ENCODE measurements around the gene RBM20. TPM values are rescaled to one million over a fixed set of nuclear protein-coding genes. Genes with fewer than 3 reads are reported as not detected.

RBM20 gene
- total and polyA plus RNA-seq, 2 experiments from 2014 or later, result 0.05 to 0.17 TPM

DNA sequence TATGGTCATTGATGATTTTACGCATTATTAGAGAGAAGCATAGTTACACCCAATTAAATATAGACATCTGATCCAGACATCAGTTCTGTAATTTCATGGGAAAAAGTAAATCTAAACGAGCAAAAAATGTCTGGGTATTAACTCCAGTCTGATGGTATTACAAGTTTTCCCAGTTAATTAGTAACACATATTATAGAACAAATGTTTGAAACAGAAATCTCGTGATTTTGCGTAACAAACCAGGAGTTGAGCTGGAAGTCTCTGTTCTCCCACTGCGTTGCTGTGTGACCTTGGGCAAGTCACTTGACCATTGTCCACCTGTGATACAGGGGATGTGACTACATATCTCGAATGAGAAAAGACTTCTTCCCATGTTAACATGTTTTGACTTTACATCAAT lies 43.3 kb downstream of the RBM20 start:
- TF ChIP-seq CREB1 (CRISPR knock-in tag; IDR thresholded peaks at IDR 0.05; ENCODE audit: low read depth) (no peak), NANOG (IDR thresholded peaks at IDR 0.05; ENCODE audit: borderline replicate concordance) (no peak), EZH2phosphoT487 (IDR thresholded peaks at IDR 0.05; ENCODE audit: unreplicated experiment) (no peak), ZNF114 (CRISPR knock-in tag; IDR thresholded peaks at IDR 0.05) (no peak), STAT1 (IDR thresholded peaks at IDR 0.05; ENCODE audit: unreplicated experiment) (no peak), ZNF331 (CRISPR knock-in tag; IDR thresholded peaks at IDR 0.05; ENCODE audit: low read depth) (no peak), POLR2AphosphoS5 (IDR thresholded peaks at IDR 0.05; ENCODE audit: low read depth) (no peak), EZH2 (IDR thresholded peaks at IDR 0.05; ENCODE audit: low read depth, unreplicated experiment) (no peak), JUNB (IDR thresholded peaks at IDR 0.05; ENCODE audit: unreplicated experiment) (no peak)
- TF ChIP-seq, protein P1, sequence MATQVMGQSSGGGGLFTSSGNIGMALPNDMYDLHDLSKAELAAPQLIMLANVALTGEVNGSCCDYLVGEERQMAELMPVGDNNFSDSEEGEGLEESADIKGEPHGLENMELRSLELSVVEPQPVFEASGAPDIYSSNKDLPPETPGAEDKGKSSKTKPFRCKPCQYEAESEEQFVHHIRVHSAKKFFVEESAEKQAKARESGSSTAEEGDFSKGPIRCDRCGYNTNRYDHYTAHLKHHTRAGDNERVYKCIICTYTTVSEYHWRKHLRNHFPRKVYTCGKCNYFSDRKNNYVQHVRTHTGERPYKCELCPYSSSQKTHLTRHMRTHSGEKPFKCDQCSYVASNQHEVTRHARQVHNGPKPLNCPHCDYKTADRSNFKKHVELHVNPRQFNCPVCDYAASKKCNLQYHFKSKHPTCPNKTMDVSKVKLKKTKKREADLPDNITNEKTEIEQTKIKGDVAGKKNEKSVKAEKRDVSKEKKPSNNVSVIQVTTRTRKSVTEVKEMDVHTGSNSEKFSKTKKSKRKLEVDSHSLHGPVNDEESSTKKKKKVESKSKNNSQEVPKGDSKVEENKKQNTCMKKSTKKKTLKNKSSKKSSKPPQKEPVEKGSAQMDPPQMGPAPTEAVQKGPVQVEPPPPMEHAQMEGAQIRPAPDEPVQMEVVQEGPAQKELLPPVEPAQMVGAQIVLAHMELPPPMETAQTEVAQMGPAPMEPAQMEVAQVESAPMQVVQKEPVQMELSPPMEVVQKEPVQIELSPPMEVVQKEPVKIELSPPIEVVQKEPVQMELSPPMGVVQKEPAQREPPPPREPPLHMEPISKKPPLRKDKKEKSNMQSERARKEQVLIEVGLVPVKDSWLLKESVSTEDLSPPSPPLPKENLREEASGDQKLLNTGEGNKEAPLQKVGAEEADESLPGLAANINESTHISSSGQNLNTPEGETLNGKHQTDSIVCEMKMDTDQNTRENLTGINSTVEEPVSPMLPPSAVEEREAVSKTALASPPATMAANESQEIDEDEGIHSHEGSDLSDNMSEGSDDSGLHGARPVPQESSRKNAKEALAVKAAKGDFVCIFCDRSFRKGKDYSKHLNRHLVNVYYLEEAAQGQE (IDR thresholded peaks at IDR 0.05; ENCODE audit: unreplicated experiment), result no peak
- TF ChIP-seq, protein P2, sequence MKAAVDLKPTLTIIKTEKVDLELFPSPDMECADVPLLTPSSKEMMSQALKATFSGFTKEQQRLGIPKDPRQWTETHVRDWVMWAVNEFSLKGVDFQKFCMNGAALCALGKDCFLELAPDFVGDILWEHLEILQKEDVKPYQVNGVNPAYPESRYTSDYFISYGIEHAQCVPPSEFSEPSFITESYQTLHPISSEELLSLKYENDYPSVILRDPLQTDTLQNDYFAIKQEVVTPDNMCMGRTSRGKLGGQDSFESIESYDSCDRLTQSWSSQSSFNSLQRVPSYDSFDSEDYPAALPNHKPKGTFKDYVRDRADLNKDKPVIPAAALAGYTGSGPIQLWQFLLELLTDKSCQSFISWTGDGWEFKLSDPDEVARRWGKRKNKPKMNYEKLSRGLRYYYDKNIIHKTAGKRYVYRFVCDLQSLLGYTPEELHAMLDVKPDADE (IDR thresholded peaks at IDR 0.05), result no peak
- TF ChIP-seq, protein P3, sequence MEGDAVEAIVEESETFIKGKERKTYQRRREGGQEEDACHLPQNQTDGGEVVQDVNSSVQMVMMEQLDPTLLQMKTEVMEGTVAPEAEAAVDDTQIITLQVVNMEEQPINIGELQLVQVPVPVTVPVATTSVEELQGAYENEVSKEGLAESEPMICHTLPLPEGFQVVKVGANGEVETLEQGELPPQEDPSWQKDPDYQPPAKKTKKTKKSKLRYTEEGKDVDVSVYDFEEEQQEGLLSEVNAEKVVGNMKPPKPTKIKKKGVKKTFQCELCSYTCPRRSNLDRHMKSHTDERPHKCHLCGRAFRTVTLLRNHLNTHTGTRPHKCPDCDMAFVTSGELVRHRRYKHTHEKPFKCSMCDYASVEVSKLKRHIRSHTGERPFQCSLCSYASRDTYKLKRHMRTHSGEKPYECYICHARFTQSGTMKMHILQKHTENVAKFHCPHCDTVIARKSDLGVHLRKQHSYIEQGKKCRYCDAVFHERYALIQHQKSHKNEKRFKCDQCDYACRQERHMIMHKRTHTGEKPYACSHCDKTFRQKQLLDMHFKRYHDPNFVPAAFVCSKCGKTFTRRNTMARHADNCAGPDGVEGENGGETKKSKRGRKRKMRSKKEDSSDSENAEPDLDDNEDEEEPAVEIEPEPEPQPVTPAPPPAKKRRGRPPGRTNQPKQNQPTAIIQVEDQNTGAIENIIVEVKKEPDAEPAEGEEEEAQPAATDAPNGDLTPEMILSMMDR (conservative IDR thresholded peaks at IDR 0.05; ENCODE audit: low read depth in 2 of 2), result no peak
- TF ChIP-seq, protein P4, sequence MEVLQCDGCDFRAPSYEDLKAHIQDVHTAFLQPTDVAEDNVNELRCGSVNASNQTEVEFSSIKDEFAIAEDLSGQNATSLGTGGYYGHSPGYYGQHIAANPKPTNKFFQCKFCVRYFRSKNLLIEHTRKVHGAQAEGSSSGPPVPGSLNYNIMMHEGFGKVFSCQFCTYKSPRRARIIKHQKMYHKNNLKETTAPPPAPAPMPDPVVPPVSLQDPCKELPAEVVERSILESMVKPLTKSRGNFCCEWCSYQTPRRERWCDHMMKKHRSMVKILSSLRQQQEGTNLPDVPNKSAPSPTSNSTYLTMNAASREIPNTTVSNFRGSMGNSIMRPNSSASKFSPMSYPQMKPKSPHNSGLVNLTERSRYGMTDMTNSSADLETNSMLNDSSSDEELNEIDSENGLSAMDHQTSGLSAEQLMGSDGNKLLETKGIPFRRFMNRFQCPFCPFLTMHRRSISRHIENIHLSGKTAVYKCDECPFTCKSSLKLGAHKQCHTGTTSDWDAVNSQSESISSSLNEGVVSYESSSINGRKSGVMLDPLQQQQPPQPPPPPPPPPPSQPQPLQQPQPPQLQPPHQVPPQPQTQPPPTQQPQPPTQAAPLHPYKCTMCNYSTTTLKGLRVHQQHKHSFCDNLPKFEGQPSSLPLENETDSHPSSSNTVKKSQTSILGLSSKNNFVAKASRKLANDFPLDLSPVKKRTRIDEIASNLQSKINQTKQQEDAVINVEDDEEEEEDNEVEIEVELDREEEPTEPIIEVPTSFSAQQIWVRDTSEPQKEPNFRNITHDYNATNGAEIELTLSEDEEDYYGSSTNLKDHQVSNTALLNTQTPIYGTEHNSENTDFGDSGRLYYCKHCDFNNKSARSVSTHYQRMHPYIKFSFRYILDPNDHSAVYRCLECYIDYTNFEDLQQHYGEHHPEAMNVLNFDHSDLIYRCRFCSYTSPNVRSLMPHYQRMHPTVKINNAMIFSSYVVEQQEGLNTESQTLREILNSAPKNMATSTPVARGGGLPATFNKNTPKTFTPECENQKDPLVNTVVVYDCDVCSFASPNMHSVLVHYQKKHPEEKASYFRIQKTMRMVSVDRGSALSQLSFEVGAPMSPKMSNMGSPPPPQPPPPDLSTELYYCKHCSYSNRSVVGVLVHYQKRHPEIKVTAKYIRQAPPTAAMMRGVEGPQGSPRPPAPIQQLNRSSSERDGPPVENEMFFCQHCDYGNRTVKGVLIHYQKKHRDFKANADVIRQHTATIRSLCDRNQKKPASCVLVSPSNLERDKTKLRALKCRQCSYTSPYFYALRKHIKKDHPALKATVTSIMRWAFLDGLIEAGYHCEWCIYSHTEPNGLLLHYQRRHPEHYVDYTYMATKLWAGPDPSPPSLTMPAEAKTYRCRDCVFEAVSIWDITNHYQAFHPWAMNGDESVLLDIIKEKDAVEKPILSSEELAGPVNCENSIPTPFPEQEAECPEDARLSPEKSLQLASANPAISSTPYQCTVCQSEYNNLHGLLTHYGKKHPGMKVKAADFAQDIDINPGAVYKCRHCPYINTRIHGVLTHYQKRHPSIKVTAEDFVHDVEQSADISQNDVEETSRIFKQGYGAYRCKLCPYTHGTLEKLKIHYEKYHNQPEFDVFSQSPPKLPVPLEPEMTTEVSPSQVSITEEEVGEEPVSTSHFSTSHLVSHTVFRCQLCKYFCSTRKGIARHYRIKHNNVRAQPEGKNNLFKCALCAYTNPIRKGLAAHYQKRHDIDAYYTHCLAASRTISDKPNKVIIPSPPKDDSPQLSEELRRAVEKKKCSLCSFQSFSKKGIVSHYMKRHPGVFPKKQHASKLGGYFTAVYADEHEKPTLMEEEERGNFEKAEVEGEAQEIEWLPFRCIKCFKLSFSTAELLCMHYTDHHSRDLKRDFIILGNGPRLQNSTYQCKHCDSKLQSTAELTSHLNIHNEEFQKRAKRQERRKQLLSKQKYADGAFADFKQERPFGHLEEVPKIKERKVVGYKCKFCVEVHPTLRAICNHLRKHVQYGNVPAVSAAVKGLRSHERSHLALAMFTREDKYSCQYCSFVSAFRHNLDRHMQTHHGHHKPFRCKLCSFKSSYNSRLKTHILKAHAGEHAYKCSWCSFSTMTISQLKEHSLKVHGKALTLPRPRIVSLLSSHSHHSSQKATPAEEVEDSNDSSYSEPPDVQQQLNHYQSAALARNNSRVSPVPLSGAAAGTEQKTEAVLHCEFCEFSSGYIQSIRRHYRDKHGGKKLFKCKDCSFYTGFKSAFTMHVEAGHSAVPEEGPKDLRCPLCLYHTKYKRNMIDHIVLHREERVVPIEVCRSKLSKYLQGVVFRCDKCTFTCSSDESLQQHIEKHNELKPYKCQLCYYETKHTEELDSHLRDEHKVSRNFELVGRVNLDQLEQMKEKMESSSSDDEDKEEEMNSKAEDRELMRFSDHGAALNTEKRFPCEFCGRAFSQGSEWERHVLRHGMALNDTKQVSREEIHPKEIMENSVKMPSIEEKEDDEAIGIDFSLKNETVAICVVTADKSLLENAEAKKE (CRISPR knock-in tag; IDR thresholded peaks at IDR 0.05), result no peak
- peaks cover 11% of the 10 kb centered on the region; the same call in 2 of the 3 replicates for H3K9me3 Mint-ChIP-seq
- Histone ChIP-seq H3K27ac (ENCODE audit: low read depth) (no peak overlapping the region), H3K27me3 (ENCODE audit: insufficient read depth) (no peaks in the 10 kb centered on the region), H4K20me1 (replicated peaks; ENCODE audit: insufficient read depth) (no peaks in the 10 kb centered on the region), H3F3A (replicated peaks; ENCODE audit: low read depth) (0 out of 2 replicates have a peak, but pooled peaks cover 6% of the 10 kb centered on the region), H3K79me2 (replicated peaks; ENCODE audit: insufficient read depth) (no peaks in the 10 kb centered on the region), H3K9me2 (ENCODE audit: insufficient read depth) (no peaks in the 10 kb centered on the region), H3K4me3 (no peak overlapping the region), H3K36me3 (ENCODE audit: insufficient read depth) (no peaks in the 10 kb centered on the region), H2AFZ (no peak overlapping the region), H3K4me1 (ENCODE audit: insufficient read depth) (peaks cover 16% of the 10 kb centered on the region), H3K4me2 (no peak overlapping the region)
- ATAC-seq (no peak), DNase-seq (ENCODE audit: low spot score) (no peak)
- H3K36me3 Mint-ChIP-seq (ENCODE audit: low read depth), result peaks cover 5% of the 10 kb centered on the region; the same call in 1 of the 3 replicates
- H3K4me3 Mint-ChIP-seq, result no peak overlapping the region
- peaks cover 25% of the 10 kb centered on the region for H3K4me1 Mint-ChIP-seq
- peaks cover 4% of the 10 kb centered on the region for H3K27me3 Mint-ChIP-seq (ENCODE audit: insufficient read depth, low read depth, poor library complexity)
- H3K27ac Mint-ChIP-seq, result no peak overlapping the region

Data from GM23338 (cell line).